Muscle of back (tissue), 11 donors: Measurements from ENCODE around the gene RPL7A. TPM values are rescaled to one million over a fixed set of nuclear protein-coding genes. Genes with fewer than 3 reads are reported as not detected.
"Not testable (repeated sequence)": the region's sequence is repeated elsewhere in the genome, so short reads cannot be mapped to it uniquely, and the experiment has no call there.

Experiments used
- DNase-seq, 3 donors: peaks; one replicate each; pipeline versions ENCODE4 v3.0.0 to v3.0.0-alpha.2; 2013
- polyA plus RNA-seq, 10 donors: library from polyadenylated mRNA; unstranded; fragments of 120-200 nt; gene quantifications; one replicate each; pipeline ENCODE4 v1.2.1, GENCODE V29; 2013; ENCODE audit not compliant: insufficient read length in 10 of 10

Gene RPL7A
- polyA plus RNA-seq, 10 donors, result 1,848 to 2,831 (median 2,454) TPM

DNA sequence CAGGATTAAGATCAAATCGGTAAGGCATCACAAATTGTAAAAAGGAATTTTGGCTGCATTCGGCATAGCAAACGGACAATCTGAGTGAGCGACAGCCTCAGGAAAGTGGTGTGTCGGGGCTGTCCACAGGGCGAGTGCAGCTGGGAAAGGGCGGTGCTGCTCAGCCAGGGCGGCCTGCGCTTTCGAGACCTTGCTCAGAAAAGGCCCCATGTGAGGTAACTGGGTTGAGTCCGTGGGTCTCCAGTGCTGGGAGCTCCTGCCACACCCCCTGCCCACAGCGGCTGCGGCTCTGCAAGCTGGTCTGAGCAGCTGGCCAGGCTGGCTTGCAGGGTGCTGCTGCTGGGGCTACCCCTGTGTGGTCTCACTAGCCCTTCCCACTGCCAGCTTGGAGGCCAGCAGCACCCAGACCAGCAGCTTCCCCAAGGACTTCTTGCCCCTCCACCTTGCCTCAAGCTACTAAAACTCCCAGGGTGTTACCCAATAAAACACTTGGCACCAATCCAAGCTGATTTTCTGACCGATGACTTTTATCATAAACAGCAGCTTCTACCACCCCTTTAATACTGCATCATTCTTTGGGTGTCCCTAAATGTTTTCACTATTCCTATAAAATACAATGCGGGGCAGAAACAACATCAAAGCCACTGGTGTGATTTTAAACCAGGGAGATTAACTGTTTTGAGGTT, 14.5 kb downstream of the RPL7A start:
- DNase-seq, result no peak

DNA sequence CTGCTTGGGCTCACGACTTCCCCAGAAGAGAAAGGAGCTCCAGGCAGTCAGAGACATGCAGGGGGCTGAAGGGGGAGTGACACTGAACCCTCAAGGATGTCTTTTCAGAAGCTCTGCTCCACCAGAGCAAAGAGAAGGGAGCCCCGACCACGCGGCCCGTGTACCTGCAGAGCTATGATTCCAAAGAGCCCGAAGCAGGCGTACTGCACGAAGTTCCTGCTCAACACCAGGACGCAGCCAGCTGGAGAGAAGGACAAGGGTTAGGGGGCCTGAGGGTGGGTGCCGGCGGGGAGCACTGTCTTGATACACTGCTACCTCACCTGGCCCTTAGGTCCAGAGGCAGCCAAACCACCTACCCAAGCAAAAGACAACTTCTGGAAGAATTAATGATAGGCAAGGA, 18.4 kb downstream of the RPL7A start:
- no peak for DNase-seq

- DNase-seq, result no peak
These were observed 19.2 kb downstream of the RPL7A start for GRCh38 chr9:133367221-133367620.

DNA sequence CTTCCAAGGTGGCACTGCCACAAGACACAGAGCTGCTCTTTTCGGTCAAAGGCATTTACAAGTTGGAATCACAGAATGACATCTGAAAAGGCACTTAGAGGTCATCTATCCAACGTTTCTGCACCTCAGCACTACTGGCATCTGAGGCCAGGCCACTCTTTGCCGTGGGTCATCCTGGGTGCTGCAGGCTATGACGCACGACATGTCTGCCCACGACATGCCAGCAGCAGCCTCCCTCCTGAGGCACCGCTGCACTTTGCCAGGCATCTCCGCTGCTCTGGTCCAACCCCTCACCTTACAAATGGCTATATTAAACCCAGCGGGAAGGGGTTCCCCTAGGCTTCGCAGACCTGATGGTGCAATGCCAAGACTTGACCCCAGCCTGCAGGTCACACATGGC, 19.8 kb downstream of the RPL7A start:
- no peak for DNase-seq

DNA sequence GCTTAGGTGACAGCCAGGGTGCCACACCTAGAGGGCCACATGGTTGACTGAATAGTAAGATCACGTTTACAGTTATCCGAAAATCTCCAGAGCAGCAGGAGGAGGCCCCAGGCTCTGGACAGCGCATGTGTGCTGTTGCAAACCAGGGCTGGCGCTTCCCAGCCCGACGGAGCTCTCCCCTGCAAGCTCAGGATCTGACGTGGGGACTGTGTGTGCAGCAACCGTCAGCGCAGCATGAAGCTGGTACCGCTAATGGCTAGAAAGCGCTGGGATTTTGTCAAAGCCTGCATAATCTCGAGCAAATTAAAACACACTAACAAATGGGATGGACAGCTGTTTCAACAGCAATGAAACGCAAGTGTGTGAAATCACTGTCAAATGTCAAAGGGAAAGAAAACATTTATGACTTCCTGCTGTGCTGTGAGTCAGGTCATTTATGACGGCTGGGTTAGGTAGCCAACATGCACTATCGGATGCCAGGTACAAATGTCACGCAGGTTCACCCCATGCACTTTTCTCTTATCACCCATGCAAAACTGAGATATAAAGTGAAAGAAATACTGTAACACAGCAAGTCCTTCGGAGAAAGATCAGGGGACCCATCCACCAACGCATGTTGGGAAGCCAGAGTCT, 20.3 kb downstream of the RPL7A start:
- no peak for DNase-seq

GRCh38 chr9:133369422-133369821, 21.4 kb downstream of the RPL7A start:
- no peak for DNase-seq

GRCh38 chr9:133369933-133370332, 21.9 kb downstream of the RPL7A start:
- DNase-seq, result no peak

GRCh38 chr9:133370685-133371084, 22.7 kb downstream of the RPL7A start:
- no peak for DNase-seq

DNA sequence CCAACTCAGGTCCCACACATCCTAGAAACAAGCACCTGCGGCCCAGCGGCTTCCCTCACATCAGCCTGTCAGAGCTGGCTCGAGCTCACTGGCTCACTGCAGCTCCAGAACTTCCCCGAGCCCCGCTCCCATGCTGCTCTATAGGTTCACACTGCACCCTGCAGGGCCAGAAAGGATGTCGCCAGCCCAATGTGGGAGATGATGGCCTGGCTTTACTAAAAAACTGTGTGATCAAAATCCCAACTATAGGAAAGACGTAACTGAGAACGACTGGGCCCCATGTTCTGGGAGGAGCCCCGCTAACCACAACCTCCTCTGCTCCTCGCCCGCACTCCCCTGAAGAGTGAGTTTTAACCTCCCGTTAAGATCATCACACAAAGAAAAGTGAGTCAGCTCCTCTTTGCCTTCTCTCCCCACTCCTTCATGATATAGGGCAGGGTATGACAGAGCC, 23.3 kb downstream of the RPL7A start:
- no peak for DNase-seq

GRCh38 chr9:133372144-133372543, 24.1 kb downstream of the RPL7A start:
- no peak for DNase-seq

GRCh38 chr9:133374612-133375115, 26.6 kb downstream of the RPL7A start:
- DNase-seq, result peak in 1 of 3 donors; percentile 22

DNA sequence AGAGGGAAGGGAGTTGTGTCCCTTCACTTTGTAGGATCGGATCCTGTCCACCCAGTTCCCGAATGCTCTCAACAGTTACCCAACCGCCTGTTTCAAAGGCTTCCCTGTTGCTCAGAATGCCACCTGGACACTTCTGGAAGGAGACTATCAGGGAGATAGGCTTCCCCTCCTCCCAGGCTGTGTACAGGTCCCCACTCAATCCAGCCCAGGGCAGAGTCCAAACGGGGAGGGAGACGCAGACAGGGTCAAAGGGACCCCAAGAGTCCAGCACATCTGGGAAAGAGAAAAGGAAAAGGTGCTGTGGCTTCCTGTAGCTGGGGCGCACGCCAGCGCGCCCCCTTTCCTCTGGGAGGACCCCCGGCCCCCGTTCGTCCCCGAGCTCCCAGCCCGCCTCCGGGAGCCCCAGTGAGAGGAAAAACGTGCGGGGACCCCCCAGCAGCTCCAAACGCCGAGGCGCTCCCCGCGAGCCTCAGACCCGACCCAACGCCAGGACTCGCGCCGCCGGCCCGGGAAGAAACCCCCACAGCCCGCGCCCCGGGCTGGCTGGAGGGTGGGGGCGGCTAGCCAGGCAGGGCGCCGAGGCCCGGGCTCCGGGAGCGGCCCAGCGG, 27.2 kb downstream of the RPL7A start:
- peak in 2 of 3 donors; percentile 17 to 61 for DNase-seq

- peak; percentile 97 to 98 (median 97) for DNase-seq
These were observed 28.0 kb downstream of the RPL7A start, which contains the start of the genes STKLD1 and SURF4 for GRCh38 chr9:133375724-133376654. Gene STKLD1, plus strand, starts transcription at chr9:133376366. Its CDS starts 108 bp downstream, at chr9:133376474. Gene SURF4, minus strand, starts transcription at chr9:133376060. Its CDS starts 91 bp downstream, at chr9:133375969.

DNA sequence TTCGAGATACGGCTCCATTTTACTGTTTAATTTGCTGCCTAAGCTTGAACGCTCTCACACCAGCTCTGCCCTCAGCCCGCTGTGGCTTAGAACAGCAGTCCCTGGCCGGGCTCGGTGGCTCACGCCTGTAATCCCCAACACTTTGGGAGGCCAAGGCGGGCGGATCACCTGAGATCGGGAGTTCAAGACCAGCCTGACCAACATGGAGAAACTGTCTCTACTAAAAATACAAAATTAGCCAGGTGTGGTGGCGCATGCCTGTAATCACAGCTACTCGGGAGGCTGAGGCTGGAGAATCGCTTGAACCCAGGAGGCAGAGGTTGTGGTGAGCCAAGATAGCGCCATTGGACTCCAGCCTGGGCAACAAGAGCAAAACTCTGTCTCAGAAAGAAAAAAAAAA, 29.3 kb downstream of the RPL7A start:
- DNase-seq, result not testable (repeated sequence)

GRCh38 chr9:133377721-133378216, 29.8 kb downstream of the RPL7A start:
- DNase-seq, result peak in 2 of 3 donors; percentile 31 to 37

GRCh38 chr9:133378408-133378962, 30.5 kb downstream of the RPL7A start:
- no peak for DNase-seq

DNA sequence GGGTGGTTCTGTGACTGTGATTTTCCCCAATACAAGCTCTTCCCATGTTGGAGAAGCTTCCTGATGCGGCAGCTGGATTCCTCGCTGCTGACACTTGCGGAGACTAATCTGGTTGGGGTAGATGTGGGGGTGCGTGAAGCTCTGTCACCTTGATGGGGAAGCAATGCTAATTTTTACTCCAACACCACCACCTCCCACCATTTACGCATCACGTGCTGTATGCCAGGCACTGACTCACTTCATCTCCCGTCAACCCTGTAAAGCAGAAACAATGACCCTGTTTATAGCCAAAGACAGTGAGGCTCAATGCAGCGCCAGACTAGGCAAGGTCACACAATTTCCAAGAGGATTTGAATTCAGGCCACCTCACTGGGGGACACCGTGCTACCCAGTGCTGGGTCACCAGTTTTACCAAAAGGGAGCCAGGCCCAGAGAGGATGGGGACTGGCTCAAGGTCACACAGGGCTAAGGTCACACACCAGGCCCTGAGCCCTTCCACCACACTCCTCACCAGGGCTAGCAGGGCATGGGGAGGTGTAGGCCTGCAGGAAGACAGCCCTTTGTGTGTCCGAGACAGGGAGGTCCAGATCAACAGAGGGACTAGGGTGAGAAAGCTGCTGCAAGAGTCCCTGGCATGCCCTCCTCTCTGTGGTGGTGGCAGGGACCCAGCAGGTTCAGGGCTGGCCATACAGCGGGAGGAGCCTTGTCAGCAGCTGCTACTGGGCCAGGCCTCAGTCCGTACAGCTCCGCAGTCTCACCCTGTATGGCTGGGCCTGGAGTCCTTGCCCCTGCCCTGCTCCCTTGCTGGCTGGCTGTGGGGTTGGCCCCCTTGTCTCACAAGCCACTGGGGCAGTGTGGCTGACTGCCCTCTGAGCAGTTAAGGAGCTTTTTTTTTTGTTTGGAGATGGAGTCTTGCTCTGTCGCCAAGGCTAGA, 31.4 kb downstream of the RPL7A start:
- DNase-seq, result no peak

DNA sequence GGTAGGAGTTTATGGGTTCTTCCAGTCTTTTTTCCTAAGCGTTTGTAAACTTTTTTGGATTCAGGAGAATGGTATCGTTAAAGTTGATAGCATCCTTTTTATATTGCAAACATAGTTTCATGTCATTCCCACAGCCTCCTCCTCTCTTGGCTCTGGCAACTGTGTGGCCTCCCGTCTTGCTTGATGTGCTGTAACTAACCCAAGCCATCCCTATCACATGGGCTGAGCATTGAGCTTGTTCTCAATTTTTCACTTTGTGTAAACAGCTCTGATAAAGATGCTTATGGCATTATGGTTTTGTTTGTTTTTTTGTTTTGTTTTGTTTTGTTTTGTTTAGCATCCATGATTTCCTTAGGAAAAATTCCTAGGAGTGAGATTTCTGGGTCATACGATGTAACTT, 32.7 kb downstream of the RPL7A start:
- DNase-seq, result no peak

DNA sequence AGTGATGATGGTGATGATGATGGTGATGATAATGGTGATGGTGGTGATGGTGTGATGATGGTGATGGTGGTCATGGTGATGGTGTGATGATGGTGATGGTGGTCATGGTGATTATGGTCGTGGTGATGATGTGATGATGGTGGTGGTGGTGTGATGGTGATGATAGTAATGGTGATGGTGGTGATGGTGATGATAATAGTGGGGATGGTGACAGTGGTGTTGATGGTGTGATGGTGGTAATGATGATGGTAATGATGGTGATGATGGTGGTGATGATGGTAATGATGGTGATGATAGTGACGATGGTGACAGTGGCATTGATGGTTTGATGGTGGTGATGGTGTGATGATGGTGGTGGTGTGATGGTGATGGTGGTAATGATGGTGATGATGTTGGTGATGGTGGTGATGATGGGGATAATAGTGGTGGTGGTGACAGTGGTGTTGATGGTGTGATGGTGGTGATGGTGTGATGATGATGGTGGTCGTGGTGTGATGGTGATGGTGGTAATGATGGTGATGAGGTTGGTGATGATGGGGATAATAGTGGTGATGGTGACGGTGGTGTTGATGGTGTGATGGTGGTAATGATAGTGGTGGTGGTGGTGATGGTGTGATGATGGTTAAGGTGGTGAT, 34.6 kb downstream of the RPL7A start:
- no peak for DNase-seq
